GM10248 (cell line): ENCODE measurements around the gene TRAPPC3.
"Not testable (repeated sequence)": the region's sequence is repeated elsewhere in the genome, so short reads cannot be mapped to it uniquely, and the experiment has no call there.

ENCODE experiments used
- CTCF ChIA-PET: fragments of 300-600 bp; sonication (Branson Sonifier 250); formaldehyde crosslinking; extraction: SDS; loops from one replicate; lab custom pipeline; 2021; ENCODE audit warnings: antibody characterized with exemption; lab: Yijun Ruan, JAX
- POLR2A ChIA-PET: fragments of 350-650 bp; sonication (Branson Sonifier 250); formaldehyde crosslinking; extraction: SDS; loops from one replicate; lab custom pipeline; 2020; ENCODE audit warnings: antibody characterized with exemption; lab: Yijun Ruan, JAX
- DNase-seq: peaks from one replicate; pipeline ENCODE4 v3.0.0; 2012; ENCODE audit errors: extremely low spot score
- TF ChIP-seq, protein P1 (sequence below): IDR thresholded peaks from 2 replicates; pipeline ENCODE4 v1.5.1; 2012; ENCODE audit warnings: mild to moderate bottlenecking, low read depth; ENCODE audit errors: extremely low read depth, missing control alignments, control extremely low read depth

The TRAPPC3 gene

GRCh38 chr1:36149237-36149972 lies at the start of gene TRAPPC3:
TSS of gene TRAPPC3 (minus strand) at chr1:36149486. CDS start at chr1:36149378, 108 bp downstream.
- DNase-seq = peak; percentile 98
- TF ChIP-seq, protein P1, sequence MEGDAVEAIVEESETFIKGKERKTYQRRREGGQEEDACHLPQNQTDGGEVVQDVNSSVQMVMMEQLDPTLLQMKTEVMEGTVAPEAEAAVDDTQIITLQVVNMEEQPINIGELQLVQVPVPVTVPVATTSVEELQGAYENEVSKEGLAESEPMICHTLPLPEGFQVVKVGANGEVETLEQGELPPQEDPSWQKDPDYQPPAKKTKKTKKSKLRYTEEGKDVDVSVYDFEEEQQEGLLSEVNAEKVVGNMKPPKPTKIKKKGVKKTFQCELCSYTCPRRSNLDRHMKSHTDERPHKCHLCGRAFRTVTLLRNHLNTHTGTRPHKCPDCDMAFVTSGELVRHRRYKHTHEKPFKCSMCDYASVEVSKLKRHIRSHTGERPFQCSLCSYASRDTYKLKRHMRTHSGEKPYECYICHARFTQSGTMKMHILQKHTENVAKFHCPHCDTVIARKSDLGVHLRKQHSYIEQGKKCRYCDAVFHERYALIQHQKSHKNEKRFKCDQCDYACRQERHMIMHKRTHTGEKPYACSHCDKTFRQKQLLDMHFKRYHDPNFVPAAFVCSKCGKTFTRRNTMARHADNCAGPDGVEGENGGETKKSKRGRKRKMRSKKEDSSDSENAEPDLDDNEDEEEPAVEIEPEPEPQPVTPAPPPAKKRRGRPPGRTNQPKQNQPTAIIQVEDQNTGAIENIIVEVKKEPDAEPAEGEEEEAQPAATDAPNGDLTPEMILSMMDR = peak; percentile 99
- ChIA-PET POLR2A (interaction anchor here (0.6 to 3.2 kb wide), 6 partner anchors 12 to 174 kb away, joined by 3 to 30 read pairs (median 6); partner anchors contain the start of genes EVA1B and THRAP3), CTCF (interaction anchor here (0.6 to 6.0 kb wide), 50 partner anchors 7 to 299 kb away, joined by 3 to 123 read pairs (median 5); partner anchors contain the start of genes SH3D21 and THRAP3)

DNA sequence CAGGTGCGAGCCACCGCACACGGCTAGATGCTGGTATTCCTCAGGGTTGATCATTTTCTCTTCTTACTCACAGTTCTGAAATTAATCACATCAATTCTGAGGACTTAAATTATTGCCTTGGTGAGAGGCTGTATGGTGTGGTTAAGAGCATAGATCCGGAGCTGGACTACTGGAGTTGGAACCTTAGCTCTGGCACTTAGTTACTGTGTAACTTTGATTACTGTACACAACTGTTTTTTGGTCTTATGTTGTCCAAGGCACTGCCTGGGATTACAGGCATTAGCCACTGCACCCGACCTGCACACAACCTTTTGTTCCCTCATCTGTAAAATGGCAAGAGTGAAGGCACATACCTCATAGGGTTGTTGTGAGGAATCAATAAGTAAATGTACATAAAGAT lies 49.4 kb upstream of the TRAPPC3 start:
- TF ChIP-seq, protein P1 = no peak
- POLR2A ChIA-PET = no interaction called here
- no peak for DNase-seq
- CTCF ChIA-PET = interaction anchor here (0.5 to 3.1 kb wide), 3 partner anchors 10 to 56 kb away, joined by 3 to 17 read pairs (median 3); partner anchors contain the start of gene TRAPPC3

- POLR2A ChIA-PET, DNase-seq: not testable (repeated sequence)
- CTCF ChIA-PET = interaction anchor here (1.9 to 3.1 kb wide), 2 partner anchors 9 to 62 kb away, joined by 5 to 17 read pairs; no protein-coding TSS in a partner anchor
Observed at GRCh38 chr1:36196805-36197204, 47.5 kb upstream of the TRAPPC3 start.

DNA sequence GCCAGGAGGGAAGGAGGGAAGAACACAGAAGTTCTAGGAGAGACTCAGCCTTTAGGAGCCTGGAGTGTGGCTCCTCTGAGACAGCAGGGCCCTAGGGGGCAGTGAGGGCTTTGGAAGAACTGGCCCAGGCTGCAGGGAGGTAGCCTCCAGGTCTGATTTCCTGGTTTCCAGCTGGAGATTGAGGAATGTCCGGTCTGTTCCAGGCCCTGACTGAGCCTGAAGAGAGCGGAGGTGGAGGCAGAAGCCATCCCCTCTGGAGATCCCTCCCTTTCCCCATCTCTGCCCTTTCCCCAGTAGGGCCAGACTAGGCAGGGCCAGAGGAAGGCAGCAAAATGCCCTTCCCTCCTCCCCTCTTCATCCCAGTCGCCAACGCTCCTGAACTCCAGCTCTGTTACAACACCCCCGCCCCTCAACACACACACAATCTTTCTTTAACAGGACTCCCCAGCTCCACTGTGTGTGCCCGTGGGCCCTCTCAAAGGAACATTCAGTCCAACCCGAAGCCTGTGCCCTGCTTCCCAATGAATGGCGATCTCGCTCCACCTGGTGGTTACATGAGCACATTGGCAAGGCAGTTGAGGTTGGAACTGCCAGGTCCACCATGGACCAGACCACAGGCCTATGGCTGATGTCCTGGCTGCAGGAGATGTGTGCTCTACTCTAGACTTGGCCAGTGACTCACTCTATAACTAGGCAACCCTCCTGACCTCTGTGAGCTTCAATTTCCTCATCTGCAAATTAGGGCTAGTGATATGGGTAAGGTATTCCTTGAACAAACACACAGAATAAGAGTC lies 38.7 kb upstream of the TRAPPC3 start:
- peak; percentile 84 for DNase-seq
- TF ChIP-seq, protein P1 = peak; percentile 94
- ChIA-PET POLR2A (interaction anchor here (0.9 to 1.5 kb wide), 2 partner anchors 27 to 38 kb away, joined by 4 to 5 read pairs; no protein-coding TSS in a partner anchor), CTCF (interaction anchor here (0.7 to 7.2 kb wide), 41 partner anchors 8 to 305 kb away, joined by 3 to 123 read pairs (median 6); partner anchors contain the start of genes AGO1, MAP7D1, TEKT2 and THRAP3)

DNA sequence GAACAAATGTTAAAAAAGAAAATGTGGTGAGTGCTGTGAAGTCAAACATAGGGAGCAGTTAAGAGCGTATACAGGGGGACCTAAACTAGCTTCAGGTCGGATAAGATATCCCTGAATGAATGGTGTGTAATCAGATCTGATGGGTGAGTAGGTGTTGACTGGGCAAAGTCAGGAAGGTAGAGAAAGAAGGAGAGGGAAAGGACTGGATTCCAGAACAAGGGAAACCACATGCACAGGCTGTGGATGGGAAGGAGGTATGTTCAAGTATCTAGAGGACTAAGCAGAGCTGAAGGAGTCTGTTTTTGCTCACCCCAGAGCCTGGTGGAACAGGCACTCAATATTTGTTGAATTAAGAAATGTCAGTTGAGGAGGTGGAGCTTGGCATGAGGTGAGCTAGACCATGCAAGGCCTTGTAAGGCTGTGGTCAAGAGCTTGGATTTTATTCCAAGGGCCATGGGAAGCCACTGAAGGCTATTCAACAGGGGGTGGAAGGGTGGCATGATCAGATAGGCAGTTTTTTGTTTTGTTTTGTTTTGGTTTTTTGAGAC lies 34.1 kb upstream of the TRAPPC3 start:
- POLR2A ChIA-PET = interaction anchor here (1.3 kb wide), 1 partner anchor 34 kb away, joined by 4 read pairs; the partner anchor contains the start of gene TRAPPC3
- no peak for DNase-seq
- CTCF ChIA-PET = interaction anchor here (0.9 to 3.1 kb wide), 9 partner anchors 10 to 102 kb away, joined by 3 to 17 read pairs (median 4); partner anchors contain the start of gene TRAPPC3
- TF ChIP-seq, protein P1 = no peak

- ChIA-PET CTCF (interaction anchor here (0.9 to 3.1 kb wide), 9 partner anchors 10 to 103 kb away, joined by 3 to 17 read pairs (median 4); partner anchors contain the start of gene TRAPPC3), POLR2A (interaction anchor here (1.3 kb wide), 1 partner anchor 33 kb away, joined by 4 read pairs; the partner anchor contains the start of gene TRAPPC3)
- TF ChIP-seq, protein P1 = no peak
- no peak for DNase-seq
Observed at GRCh38 chr1:36182734-36183133, 33.4 kb upstream of the TRAPPC3 start.
